ENCODE results near the gene PXK. TPM values are rescaled to one million over a fixed set of nuclear protein-coding genes. Genes with fewer than 3 reads are reported as not detected.

PXK gene
- total and polyA plus RNA-seq, 2 donors, result 25.3 to 73.9 TPM

GRCh38 chr3:58470363-58471024 is 137.8 kb downstream of the PXK start:
- no peak overlapping the region for H3K27ac ChIP-seq (ENCODE audit: low read depth)
- 89% methylated on average over 12 of the region's 12 CpGs for WGBS
- H3K4me3 ChIP-seq (ENCODE audit: low read depth, low read length), result no peak overlapping the region
- no peak for DNase-seq (ENCODE audit: extremely low spot score)
- H3K36me3 ChIP-seq (ENCODE audit: insufficient read depth), result no peaks in the 10 kb centered on the region
- H3K4me1 ChIP-seq (ENCODE audit: insufficient read depth), result no peaks in the 10 kb centered on the region

GRCh38 chr3:58471025-58471887 is 138.6 kb downstream of the PXK start:
- Histone ChIP-seq H3K36me3 (ENCODE audit: insufficient read depth) (no peaks in the 10 kb centered on the region), H3K4me3 (ENCODE audit: low read depth, low read length) (no peak overlapping the region), H3K27ac (ENCODE audit: low read depth) (no peak overlapping the region), H3K4me1 (ENCODE audit: insufficient read depth) (no peaks in the 10 kb centered on the region)
- 57% methylated on average over 10 of the region's 10 CpGs for WGBS
- DNase-seq (ENCODE audit: extremely low spot score), result peak; percentile 43

GRCh38 chr3:58473275-58473674 is 140.6 kb downstream of the PXK start:
- no peaks in the 10 kb centered on the region for H3K4me1 ChIP-seq (ENCODE audit: insufficient read depth)
- no peak for DNase-seq (ENCODE audit: extremely low spot score)
- no peak overlapping the region for H3K4me3 ChIP-seq (ENCODE audit: low read depth, low read length)
- WGBS, result 90% methylated on average over 1 of the region's 1 CpG
- H3K27ac ChIP-seq (ENCODE audit: low read depth), result no peak overlapping the region
- H3K36me3 ChIP-seq (ENCODE audit: insufficient read depth), result no peaks in the 10 kb centered on the region

GRCh38 chr3:58474348-58474911 is 141.7 kb downstream of the PXK start:
- DNase-seq (ENCODE audit: extremely low spot score), result no peak
- Histone ChIP-seq H3K4me1 (ENCODE audit: insufficient read depth) (no peaks in the 10 kb centered on the region), H3K4me3 (ENCODE audit: low read depth, low read length) (no peak overlapping the region), H3K27ac (ENCODE audit: low read depth) (no peak overlapping the region), H3K36me3 (ENCODE audit: insufficient read depth) (no peaks in the 10 kb centered on the region)
- 92% methylated on average over 1 of the region's 1 CpG for WGBS

- no peak overlapping the region for H3K4me3 ChIP-seq (ENCODE audit: low read depth, low read length)
- no peak overlapping the region for H3K27ac ChIP-seq (ENCODE audit: low read depth)
- DNase-seq (ENCODE audit: extremely low spot score), result no peak
- no peaks in the 10 kb centered on the region for H3K4me1 ChIP-seq (ENCODE audit: insufficient read depth)
- WGBS, result 60% methylated on average over 3 of the region's 3 CpGs
- no peaks in the 10 kb centered on the region for H3K36me3 ChIP-seq (ENCODE audit: insufficient read depth)
Observed at GRCh38 chr3:58474967-58475578, 142.4 kb downstream of the PXK start.

Small RNA genes lying within 50 kb of the gene (small RNA-seq; reads per million reads assigned to genes)
- not detected for gene AC098479.1

Other genes with a start within 250 kb of the PXK start
- gene DNASE1L3, start 121.9 kb upstream of the PXK start, total RNA-seq, result 3.5 TPM
- gene DNASE1L3, start 121.9 kb upstream of the PXK start, polyA plus RNA-seq, result 5.4 TPM
- gene ABHD6, start 95.1 kb upstream of the PXK start, total RNA-seq, result 7.2 TPM
- 8.8 TPM for gene ABHD6, start 95.1 kb upstream of the PXK start, polyA plus RNA-seq
- 19.2 TPM for gene RPP14, start 26.6 kb upstream of the PXK start, total RNA-seq
- 9.4 TPM for gene RPP14, start 26.6 kb upstream of the PXK start, polyA plus RNA-seq
- gene HTD2, start 26.4 kb upstream of the PXK start, total RNA-seq, result 11.0 TPM
- gene HTD2, start 26.4 kb upstream of the PXK start, polyA plus RNA-seq, result 10.6 TPM
- 72.3 TPM for gene PDHB, start 100.9 kb downstream of the PXK start, total RNA-seq
- gene PDHB, start 100.9 kb downstream of the PXK start, polyA plus RNA-seq, result 99.4 TPM
- gene KCTD6, start 159.2 kb downstream of the PXK start, total RNA-seq, result 28.2 TPM
- 10.7 TPM for gene KCTD6, start 159.2 kb downstream of the PXK start, polyA plus RNA-seq
- 28.8 TPM for gene ACOX2, start 204.3 kb downstream of the PXK start, total RNA-seq
- gene ACOX2, start 204.3 kb downstream of the PXK start, polyA plus RNA-seq, result 25.7 TPM
- gene FAM107A, start 244.5 kb downstream of the PXK start, total RNA-seq, result 9.8 TPM
- 152 TPM for gene FAM107A, start 244.5 kb downstream of the PXK start, polyA plus RNA-seq

Measured in urinary bladder (tissue), 4 donors.